Uterus (tissue), 2 donors: ENCODE measurements around the gene WDR81.
A peak's percentile ranks its signal among the peaks of the same experiment; 100 is the strongest.

Experiments
- POLR2A ChIP-seq, 2 donors: fragments of 450-650 bp; IDR thresholded peaks; one replicate each; pipeline ENCODE4 v1.6.1; 2016; ENCODE audit warnings: antibody characterized with exemption in 2 of 2, mild to moderate bottlenecking in 1 of 2, moderate library complexity in 1 of 2
- TF ChIP-seq, protein P1 (sequence below), 4 experiments: fragments of 200-600 bp in 2 of 4; fragments of 450-650 bp in 2 of 4; sonication (generic) in 2 of 4; IDR thresholded peaks; one replicate each; pipeline ENCODE4 v1.5.1; 2016 to 2019; ENCODE audit warnings: antibody characterized with exemption in 4 of 4, mild to moderate bottlenecking in 2 of 4, moderate library complexity in 1 of 4

GRCh38 chr17:1731194-1731506, 6.6 kb downstream of the WDR81 start:
- TF ChIP-seq, protein P1, sequence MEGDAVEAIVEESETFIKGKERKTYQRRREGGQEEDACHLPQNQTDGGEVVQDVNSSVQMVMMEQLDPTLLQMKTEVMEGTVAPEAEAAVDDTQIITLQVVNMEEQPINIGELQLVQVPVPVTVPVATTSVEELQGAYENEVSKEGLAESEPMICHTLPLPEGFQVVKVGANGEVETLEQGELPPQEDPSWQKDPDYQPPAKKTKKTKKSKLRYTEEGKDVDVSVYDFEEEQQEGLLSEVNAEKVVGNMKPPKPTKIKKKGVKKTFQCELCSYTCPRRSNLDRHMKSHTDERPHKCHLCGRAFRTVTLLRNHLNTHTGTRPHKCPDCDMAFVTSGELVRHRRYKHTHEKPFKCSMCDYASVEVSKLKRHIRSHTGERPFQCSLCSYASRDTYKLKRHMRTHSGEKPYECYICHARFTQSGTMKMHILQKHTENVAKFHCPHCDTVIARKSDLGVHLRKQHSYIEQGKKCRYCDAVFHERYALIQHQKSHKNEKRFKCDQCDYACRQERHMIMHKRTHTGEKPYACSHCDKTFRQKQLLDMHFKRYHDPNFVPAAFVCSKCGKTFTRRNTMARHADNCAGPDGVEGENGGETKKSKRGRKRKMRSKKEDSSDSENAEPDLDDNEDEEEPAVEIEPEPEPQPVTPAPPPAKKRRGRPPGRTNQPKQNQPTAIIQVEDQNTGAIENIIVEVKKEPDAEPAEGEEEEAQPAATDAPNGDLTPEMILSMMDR (IDR thresholded peaks at IDR 0.05), result no peak
- TF ChIP-seq POLR2A (IDR thresholded peaks at IDR 0.05), result peak in 1 of 2 donors; percentile 35
